GM19043 (cell line): Measurements from ENCODE around the gene CAMK4.
"Not testable (repeated sequence)": the region's sequence is repeated elsewhere in the genome, so short reads cannot be mapped to it uniquely, and the experiment has no call there.

Experiments
- ATAC-seq: cut with Tn5 transposase; IDR thresholded peaks from one replicate; pipeline ENCODE4 v1.9.1; 2021; ENCODE audit warnings: low read depth; ENCODE audit not compliant: unreplicated experiment

CAMK4 gene

DNA sequence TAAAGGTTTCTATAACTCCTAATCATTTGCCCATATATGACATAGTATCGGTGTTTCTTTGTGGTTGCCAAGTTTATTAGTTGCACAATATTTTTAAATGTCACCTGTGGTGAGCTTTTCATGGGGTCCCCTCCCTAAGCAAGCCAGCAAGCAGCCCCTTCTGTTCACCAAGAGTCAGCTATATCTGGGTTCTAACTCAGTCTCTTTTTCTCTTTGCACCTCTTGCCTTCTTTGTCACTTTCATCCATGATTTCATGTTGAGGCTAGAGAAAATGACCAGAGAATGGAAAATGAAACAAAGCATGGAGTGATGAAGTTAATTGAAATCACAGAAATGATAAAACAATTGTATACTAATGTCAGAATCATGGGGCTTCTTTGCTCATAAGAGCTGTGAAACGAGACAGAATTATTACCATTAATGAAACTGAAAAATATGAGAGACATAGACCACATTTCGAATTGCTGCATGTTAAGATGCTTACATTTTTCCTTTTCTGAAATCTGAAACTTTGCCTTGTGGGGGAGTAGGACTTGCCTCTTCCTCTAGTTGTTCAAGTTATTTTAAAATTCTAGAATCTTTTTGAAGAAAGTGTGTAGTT, 75.7 kb downstream of the CAMK4 start:
- no peak for ATAC-seq

DNA sequence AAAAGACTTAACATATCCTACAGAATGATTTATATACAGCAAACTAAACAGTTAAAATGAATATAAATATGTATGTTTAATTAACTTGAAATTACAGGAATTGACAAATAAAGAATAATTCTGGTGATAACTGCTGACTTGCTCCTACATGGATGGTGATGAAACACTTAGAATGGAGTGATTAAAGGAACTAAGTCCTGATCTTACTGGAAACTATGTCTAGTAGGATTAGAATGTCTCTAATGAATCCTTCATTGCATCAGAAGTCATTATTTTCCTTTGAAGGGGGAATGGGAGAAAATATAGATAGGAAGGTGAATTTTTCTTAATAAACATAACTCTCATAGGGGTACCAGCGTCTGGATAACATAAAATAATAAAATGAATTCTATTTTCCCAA, 77.1 kb downstream of the CAMK4 start:
- no peak for ATAC-seq

DNA sequence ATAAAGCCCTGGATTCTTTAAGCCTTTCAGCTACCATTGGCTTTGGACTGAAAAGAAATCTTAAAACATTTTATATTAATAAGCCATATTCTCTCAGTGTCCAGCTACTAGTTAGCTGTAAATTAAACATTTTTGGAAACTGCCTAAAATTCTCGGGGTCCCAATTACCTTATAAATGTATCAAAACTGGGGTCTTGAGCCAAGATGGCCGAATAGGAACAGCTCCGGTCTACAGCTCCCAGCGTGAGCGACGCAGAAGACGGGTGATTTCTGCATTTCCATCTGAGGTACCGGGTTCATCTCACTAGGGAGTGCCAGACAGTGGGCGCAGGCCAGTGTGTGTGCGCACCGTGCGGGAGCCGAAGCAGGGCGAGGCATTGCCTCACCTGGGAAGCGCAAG, 77.9 kb downstream of the CAMK4 start:
- not testable (repeated sequence) for ATAC-seq

DNA sequence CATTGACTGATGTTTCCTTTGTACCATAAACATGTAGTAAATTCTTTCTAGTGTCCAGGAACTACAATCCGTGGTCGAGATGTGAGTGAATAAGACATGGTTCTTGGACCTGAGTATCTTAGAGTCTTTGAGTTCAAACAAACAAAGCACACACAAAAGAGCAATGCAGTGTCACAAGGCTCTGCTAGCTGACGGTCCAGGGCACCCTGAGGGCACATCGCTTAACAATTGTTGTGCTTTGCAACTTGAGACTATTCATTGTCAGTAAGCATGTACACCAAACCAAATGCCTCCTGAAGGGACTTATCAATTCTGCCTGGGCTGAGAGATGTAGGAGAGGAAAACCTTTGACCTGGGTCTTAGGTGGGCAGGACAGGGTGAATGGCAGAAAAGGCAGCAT, 84.8 kb downstream of the CAMK4 start:
- ATAC-seq = no peak

DNA sequence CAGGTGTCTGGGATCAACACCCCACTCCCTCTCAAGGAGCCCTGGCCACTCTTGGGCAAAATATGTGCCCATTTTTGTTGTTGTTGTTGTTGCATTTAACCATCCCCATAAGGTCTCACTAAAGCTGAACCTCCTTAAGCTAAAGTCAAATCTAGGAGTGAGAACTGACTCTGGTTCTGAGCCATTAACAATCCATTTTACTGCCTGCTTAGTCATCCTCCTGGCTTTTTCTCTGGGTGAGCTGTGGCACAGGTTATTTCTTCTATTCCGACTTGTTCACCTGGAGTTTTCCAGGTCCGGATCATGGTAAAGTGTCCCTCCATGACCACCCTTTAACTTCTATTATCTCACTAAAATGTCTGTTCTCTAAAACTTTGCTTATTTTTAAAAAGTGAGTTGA, 85.2 kb downstream of the CAMK4 start:
- ATAC-seq = no peak

DNA sequence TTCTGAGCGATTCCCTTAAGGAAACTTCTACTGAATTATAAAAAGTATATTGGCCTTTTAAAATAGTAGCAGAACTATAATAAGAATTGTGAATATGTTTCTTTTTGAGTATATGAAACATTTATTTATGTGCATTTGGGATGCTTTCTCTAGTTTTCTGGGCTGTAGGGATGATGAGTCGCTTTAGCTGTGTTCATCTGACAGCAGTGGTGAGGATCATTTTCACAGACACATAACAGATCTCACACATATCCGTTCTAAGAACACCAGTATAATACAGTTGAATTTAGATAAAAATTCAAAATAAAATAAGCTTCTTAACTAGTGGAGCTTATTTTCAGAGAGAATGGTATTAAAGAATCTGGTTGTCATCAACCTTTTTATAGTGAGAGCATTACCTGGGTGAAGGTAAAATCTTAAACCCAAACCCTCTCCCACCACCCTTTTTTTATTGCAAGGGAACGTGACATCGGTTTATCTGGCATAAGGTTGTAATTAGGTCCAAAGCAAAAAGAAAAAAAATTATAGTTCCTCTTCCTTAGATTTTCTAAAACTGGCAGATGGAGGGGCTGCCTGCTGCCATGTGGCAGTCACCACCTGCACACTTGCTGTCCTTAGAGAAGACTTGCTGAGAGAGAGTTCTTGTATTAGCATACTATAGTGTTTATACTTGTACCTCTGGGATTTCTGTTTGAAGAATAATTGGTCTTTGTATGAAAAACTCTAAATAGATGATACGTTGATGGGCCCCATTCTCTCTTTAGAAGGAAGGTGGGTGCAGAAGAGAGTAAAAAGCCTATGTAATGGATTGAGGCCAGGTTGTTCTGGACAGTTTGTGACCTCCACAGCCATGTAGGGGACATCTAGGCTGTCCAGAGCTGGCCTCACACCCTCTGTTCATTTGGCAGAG, 86.8 kb downstream of the CAMK4 start:
- no peak for ATAC-seq

DNA sequence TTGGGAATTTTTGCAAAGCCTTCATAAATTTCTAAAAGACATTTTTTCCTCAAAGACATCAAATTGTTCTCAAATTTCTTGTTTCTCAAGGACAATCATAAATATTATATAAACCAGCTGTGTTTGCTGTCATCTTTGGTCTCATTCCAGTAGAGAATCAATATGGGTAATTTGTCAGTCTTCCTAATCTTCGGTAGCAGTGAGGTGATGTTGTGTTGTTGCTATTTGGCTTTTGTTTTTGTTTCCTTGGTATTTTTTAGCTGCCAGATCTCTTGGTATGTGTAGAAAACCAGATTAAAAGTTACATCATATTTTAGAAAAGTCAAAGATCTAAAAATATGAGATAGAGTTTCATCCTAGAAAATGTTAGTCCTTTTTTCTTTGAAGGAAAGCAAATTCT, 87.5 kb downstream of the CAMK4 start:
- no peak for ATAC-seq

DNA sequence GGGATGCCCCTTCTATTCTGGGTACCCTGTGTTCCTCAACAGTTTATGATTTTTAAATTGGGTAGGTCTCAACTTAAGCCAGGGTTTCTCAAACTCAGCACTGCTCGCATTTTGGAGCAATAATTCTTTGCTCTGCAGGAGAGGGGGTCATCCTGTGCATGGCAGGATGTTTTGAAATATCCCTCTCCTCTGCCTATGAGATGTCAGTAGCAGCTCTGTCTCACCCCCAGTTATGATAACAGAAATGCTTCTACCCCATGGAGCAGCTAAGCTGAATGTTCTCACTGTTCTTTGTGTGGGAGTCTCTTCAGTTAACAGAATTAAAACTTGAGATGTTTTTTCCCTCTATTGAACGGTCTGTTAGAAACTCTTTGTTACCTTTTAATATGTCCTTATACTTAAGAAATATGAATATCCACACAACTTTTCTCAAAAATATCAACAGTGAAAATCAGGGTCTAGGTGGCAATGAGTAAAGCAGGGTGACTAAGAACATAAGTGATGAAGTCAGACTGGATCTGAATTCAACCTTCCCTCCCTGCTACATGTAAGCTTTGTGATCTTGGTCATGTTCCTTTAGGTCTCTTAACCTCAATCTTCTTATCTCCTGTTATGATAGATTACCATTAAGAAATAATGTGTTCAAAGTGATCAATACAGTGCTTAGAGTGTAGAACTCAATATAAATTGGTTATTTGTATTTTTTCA, 89.0 kb downstream of the CAMK4 start:
- ATAC-seq = no peak

DNA sequence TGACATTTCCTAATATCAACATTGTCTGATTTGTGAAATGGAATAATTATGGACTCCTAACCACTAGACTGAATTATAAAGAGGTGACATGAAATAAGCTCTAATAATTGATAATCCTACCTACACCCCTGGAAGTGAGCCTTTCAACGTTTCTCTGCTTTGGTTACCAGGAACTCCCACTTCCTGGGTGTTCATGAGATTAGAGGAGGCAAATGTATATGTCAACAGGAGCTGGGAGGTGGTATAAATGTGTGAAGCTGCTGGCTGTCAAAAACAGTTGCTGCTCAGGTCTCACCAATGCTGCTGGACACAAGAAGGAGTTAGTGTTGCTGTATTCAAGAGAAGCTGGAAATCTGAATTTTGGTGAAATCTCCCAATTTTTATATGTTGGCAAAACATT, 96.8 kb downstream of the CAMK4 start:
- no peak for ATAC-seq

DNA sequence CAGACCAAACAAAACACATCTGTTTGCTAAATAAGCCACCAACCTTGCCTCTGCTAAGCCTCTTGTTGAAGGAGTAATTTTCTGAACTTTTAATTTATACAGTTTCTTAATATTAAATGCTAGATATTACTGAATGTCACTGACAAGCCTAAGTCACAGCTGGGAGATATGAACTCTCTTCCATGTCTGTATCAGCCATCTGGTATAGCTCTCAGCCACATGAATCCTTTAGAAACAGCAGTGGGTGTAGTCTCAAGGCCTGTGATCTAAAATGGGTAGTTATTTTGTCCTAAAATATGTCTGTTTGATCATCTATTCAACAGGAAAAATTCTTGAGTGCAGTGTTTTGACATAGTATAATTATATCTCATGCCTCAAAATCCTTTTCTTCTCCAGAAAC, 97.2 kb downstream of the CAMK4 start:
- ATAC-seq = no peak

DNA sequence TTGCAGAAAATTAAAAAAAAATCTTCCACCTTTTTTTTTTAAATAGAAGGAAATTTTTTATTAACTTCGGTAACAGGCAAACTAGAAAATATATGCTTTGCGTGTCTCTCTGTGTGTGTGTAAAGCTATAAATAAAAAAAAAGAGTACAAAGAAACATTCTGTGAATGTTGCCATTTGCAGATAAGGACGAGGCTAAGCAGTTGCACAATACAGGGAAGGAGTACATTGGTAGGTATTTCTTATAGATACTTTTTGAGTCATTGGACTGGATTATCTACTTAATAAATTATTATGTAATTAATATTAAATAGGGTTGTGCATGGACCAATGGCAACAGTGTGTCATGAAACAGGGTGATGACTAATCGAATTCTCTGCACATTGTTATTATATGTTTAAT, 102.4 kb downstream of the CAMK4 start:
- ATAC-seq = no peak

DNA sequence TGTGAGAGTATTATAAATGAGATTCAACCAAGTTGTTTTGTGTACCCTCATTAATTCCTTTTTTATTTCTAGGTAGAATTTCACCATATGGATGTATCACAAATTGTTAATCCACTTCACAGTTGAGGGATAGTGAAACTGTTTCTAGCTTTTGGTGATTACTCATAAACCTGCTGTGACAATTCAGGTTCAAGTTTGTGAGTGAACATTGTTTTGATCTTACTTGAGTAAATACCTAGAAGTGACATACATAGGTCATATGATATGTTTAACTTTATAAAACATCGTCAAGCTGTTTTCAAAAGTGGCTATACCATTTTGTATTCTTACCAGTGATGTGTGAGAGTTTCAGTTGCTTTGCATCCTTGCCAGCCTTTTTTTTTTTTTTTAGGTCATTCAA, 112.9 kb downstream of the CAMK4 start:
- no peak for ATAC-seq

DNA sequence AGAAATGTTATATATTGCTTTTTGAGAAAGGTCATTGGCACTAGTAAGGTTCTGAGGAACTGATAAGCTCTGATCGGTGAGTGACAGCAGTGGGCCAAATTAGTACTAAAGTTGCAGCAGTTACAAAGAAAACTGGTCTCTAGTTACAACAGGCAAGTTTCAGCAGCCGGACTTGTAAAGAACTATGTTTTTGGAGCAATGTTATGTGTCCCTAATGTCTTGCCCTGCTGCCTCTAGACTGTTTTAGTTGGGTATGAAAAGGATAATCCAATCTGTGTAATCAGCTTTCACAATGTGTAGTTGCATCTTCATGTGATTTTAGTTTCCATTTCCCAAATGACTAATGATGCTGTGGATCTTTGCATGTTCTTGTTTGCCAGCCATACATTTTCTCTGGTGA, 113.5 kb downstream of the CAMK4 start:
- ATAC-seq = no peak

DNA sequence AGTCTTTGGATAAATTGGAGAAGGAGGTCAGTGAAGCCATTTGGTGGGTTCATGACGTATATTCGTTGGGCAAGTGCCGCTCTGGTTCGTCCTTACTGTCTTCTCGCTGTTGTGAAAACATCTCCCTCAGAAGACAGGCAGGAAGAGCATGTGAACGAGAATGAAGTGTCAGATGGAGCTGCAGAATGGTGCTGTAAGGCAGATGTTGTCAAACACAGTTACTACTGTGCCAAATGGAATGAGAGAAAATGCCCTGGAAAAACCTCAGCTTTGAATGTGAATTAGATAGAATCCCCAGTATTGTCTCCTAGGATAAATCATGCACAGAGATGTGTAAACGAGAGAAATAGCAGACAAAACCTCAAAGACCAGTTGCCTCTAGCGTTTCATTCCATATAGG, 121.5 kb downstream of the CAMK4 start:
- ATAC-seq = no peak

DNA sequence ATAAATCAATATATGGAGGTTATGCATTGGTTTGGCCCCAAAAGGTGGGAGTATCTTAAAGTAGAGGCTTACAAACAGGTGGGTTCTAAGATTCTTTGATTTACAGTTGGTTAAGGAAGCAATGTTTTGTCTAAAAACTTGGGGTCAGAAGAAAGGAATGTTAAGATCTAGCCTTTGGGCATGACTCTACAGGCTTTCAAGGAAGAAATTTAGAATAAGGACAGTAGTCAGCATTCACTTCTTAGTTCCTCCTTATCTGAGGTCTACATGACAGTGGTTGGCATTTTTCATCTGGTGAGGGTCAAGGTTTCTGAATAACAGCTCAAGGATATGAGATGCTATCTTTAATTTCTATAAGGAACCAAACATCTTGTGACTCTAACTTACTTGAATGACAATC, 122.8 kb downstream of the CAMK4 start:
- ATAC-seq = no peak

DNA sequence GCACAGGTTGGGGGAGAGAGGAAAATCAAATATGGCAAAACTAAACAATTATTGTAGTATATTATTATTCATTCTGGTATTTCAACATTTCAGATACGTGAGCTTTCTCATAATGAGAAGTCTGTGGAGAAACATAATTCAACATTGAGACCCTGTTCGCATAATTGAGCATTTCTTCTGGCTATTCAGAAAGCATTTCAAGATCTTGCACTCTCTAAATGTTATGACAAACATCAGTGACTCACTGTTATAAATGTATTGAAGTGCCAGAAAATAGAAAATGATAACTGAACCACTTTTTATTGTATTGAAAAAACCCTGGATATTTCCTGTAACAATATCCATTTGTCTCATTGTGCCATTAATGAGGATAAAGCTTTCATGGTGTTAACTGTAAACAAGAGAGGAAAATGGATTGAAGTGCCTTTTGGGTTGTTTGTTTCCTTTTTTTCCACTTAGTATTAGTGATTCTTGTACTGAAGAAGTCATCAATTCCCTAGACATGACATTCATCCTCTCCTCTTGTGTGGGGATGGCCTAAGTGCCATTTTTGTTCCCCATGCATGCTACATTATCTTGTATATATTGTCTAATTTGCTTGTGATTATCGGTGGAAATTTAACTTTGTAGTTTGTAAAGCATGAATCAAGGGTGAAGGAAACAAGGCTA, 124.6 kb downstream of the CAMK4 start:
- no peak for ATAC-seq

DNA sequence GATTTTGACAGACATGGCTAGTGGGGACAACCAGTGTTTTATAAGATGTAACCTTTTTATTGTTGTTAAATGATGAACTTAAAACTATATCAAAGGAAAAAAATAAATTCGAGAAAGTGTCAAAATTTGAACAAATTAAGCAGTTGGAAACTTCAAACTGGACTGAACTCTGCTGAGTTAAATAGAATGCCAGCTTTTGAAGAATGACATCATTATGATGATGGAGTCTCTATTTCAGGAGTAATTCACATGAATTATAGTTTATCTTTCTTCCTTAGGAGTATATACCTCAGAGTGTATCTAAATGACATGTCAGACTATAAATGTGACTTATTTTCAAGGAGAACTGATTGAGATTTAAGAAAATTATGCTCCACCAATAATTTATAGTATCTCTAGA, 125.2 kb downstream of the CAMK4 start:
- ATAC-seq = no peak

DNA sequence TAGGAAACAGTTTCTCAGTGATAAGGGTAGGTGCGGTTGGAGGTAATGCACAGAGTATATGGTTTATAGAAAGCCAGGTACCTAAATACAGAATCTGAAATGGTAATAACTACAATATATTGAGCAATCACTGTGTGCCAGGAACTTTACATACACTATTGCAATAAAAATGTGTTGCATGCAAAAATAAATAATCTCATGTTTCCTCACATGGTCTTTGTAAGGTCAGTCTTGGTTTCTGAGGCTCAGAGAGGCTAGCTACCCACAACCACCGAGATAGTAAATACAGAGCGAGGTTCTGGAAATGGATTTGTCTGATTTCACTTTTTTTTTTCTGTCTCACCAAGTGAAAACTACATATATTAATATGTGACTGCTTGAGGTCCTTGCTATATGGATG, 128.9 kb downstream of the CAMK4 start:
- no peak for ATAC-seq

DNA sequence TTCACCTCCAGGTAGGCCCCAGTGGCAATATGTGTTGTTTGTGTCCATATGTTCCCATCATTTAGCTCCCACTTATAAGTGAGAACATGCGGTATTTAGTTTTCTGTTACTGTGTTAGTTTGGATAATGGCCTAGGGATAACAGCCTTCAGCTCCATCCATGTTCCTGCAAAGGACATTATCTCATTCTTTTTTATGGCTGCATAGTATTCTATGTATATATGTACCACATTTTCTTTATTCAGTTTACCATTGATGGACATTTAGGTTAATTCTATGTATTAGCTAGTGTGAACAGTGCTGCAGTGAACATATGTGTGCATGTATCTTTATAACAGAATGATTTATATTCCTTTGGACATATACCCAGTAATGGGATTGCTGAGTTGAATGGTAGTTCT, 134.5 kb downstream of the CAMK4 start:
- not testable (repeated sequence) for ATAC-seq

DNA sequence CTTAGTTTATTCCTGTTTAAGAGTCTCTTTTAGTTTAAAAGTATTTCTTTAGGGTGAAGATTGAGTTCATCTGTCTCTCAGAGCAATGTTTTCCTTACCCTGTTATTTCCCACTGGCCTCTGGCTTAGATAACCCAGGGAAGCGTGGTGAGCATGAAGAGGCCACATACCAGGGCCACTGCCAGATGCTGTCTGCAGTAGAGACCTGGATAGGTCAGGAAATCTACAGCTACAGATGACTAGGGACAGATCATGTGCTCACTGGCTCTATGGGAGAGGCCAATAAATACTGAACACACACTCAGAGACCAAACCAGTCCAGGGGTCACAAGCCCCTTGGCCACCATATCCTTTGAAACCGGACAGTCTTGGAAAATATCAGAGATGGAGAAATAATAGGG, 136.0 kb downstream of the CAMK4 start:
- no peak for ATAC-seq

DNA sequence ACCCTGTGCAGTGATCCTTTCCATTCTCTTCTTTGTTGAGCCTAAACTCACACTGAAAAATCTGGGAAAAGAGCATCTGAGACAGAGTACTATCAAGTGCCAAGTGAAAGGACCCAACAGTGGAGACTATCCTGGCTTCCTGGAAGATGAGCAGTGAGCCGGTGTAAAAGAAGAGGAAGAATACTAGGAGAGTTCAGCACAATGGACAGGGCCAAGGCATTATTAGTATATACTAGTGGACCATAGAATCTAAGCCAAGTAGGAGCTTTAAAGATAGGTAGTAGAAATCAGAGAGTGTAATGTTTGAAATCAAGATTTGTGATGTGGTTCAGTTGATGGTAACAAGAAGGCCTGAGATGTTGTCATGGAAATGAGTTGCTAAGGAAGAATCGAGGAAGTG, 140.8 kb downstream of the CAMK4 start:
- no peak for ATAC-seq
